SK-N-SH (cell line): ENCODE data around the gene MAK.

Source experiments
- FOXJ3 ChIP-seq: sonication (generic); formaldehyde crosslinking; IDR thresholded peaks from 2 replicates; pipeline ENCODE4 v1.5.1; 2020; ENCODE audit warnings: mild to moderate bottlenecking, missing genetic modification reagents
- GABPA ChIP-seq: IDR thresholded peaks from 2 replicates; pipeline ENCODE4 v1.4.0; 2012; ENCODE audit warnings: low read depth, mild to moderate bottlenecking
- NFIC ChIP-seq: IDR thresholded peaks from 2 replicates; pipeline ENCODE4 v1.4.0; 2012; ENCODE audit warnings: borderline replicate concordance
- NRF1 ChIP-seq: IDR thresholded peaks from 2 replicates; pipeline ENCODE4 v1.6.1; 2012; ENCODE audit warnings: low read depth, mild to moderate bottlenecking, low read length
- POLR2AphosphoS5 ChIP-seq: IDR thresholded peaks from 2 replicates; pipeline ENCODE4 v1.6.1; 2012; ENCODE audit warnings: low read depth, low read length
- RAD21 ChIP-seq: IDR thresholded peaks from 2 replicates; pipeline ENCODE4 v1.6.1; 2012; ENCODE audit warnings: mild to moderate bottlenecking, low read length
- SMC3 ChIP-seq: IDR thresholded peaks from 2 replicates; pipeline ENCODE4 v1.6.1; 2012; ENCODE audit warnings: low read depth, low read length, improper control_type of control experiment
- YY1 ChIP-seq: IDR thresholded peaks from 2 replicates; pipeline ENCODE4 v1.4.0; 2012; ENCODE audit warnings: low read depth, mild to moderate bottlenecking
- TF ChIP-seq, protein P1 (sequence below): fragments of 200-600 bp; sonication (generic); IDR thresholded peaks from 2 replicates; pipeline ENCODE4 v1.6.1; 2017; ENCODE audit warnings: antibody characterized with exemption, mild to moderate bottlenecking, moderate library complexity
- TF ChIP-seq, protein P2 (sequence below): IDR thresholded peaks from 2 replicates; pipeline ENCODE4 v1.6.1; 2012; ENCODE audit warnings: mild to moderate bottlenecking, low read depth, low read length, moderate library complexity
- TF ChIP-seq, protein P3 (sequence below): fragments of 150-350 bp; IDR thresholded peaks from 2 replicates; pipeline ENCODE4 v1.6.1; 2017; ENCODE audit warnings: antibody characterized with exemption, low read length, low read depth, borderline replicate concordance

- TF ChIP-seq, protein P1, sequence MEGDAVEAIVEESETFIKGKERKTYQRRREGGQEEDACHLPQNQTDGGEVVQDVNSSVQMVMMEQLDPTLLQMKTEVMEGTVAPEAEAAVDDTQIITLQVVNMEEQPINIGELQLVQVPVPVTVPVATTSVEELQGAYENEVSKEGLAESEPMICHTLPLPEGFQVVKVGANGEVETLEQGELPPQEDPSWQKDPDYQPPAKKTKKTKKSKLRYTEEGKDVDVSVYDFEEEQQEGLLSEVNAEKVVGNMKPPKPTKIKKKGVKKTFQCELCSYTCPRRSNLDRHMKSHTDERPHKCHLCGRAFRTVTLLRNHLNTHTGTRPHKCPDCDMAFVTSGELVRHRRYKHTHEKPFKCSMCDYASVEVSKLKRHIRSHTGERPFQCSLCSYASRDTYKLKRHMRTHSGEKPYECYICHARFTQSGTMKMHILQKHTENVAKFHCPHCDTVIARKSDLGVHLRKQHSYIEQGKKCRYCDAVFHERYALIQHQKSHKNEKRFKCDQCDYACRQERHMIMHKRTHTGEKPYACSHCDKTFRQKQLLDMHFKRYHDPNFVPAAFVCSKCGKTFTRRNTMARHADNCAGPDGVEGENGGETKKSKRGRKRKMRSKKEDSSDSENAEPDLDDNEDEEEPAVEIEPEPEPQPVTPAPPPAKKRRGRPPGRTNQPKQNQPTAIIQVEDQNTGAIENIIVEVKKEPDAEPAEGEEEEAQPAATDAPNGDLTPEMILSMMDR, result no peak
- TF ChIP-seq GABPA (no peak), NFIC (no peak), RAD21 (no peak), POLR2AphosphoS5 (no peak), SMC3 (no peak), NRF1 (no peak), FOXJ3 (no peak), YY1 (no peak)
- TF ChIP-seq, protein P2, sequence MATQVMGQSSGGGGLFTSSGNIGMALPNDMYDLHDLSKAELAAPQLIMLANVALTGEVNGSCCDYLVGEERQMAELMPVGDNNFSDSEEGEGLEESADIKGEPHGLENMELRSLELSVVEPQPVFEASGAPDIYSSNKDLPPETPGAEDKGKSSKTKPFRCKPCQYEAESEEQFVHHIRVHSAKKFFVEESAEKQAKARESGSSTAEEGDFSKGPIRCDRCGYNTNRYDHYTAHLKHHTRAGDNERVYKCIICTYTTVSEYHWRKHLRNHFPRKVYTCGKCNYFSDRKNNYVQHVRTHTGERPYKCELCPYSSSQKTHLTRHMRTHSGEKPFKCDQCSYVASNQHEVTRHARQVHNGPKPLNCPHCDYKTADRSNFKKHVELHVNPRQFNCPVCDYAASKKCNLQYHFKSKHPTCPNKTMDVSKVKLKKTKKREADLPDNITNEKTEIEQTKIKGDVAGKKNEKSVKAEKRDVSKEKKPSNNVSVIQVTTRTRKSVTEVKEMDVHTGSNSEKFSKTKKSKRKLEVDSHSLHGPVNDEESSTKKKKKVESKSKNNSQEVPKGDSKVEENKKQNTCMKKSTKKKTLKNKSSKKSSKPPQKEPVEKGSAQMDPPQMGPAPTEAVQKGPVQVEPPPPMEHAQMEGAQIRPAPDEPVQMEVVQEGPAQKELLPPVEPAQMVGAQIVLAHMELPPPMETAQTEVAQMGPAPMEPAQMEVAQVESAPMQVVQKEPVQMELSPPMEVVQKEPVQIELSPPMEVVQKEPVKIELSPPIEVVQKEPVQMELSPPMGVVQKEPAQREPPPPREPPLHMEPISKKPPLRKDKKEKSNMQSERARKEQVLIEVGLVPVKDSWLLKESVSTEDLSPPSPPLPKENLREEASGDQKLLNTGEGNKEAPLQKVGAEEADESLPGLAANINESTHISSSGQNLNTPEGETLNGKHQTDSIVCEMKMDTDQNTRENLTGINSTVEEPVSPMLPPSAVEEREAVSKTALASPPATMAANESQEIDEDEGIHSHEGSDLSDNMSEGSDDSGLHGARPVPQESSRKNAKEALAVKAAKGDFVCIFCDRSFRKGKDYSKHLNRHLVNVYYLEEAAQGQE, result no peak
- TF ChIP-seq, protein P3, sequence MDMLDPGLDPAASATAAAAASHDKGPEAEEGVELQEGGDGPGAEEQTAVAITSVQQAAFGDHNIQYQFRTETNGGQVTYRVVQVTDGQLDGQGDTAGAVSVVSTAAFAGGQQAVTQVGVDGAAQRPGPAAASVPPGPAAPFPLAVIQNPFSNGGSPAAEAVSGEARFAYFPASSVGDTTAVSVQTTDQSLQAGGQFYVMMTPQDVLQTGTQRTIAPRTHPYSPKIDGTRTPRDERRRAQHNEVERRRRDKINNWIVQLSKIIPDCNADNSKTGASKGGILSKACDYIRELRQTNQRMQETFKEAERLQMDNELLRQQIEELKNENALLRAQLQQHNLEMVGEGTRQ, result no peak
Observed at GRCh38 chr6:10852361-10852960, 14.1 kb upstream of the MAK start.
